Muscle layer of colon (tissue), 2 donors: Measurements from ENCODE around the gene EBF4.

Experiments
- H3K27ac ChIP-seq: one replicate; pipeline ENCODE4 v1.7.0; 2013; ENCODE audit warnings: low read depth, mild to moderate bottlenecking, low read length, moderate library complexity
- H3K27me3 ChIP-seq, 2 donors: one replicate each; pipeline ENCODE4 v1.7.0; 2013; ENCODE audit warnings: low read length in 2 of 2, mild to moderate bottlenecking in 2 of 2; ENCODE audit not compliant: insufficient read depth in 2 of 2, control insufficient read depth in 1 of 2
- H3K36me3 ChIP-seq: one replicate; pipeline ENCODE4 v1.7.0; 2013; ENCODE audit warnings: mild to moderate bottlenecking, low read length; ENCODE audit not compliant: insufficient read depth
- H3K4me1 ChIP-seq: one replicate; pipeline ENCODE4 v1.7.0; 2013; ENCODE audit warnings: mild to moderate bottlenecking, low read length; ENCODE audit not compliant: insufficient read depth
- H3K4me3 ChIP-seq, 2 donors: one replicate each; pipeline ENCODE4 v1.7.0; 2013; ENCODE audit warnings: low read length in 2 of 2, low read depth in 1 of 2, mild to moderate bottlenecking in 1 of 2, moderate library complexity in 1 of 2
- H3K9ac ChIP-seq: one replicate; pipeline ENCODE4 v1.7.0; 2013; ENCODE audit warnings: low read length
- H3K9me3 ChIP-seq: one replicate; pipeline ENCODE4 v1.7.0; 2013; ENCODE audit warnings: mild to moderate bottlenecking, low read length
- donor health status: abdominal sarcoma.
- donor health status: Adenocarcinoma of cecum.

EBF4 gene

DNA sequence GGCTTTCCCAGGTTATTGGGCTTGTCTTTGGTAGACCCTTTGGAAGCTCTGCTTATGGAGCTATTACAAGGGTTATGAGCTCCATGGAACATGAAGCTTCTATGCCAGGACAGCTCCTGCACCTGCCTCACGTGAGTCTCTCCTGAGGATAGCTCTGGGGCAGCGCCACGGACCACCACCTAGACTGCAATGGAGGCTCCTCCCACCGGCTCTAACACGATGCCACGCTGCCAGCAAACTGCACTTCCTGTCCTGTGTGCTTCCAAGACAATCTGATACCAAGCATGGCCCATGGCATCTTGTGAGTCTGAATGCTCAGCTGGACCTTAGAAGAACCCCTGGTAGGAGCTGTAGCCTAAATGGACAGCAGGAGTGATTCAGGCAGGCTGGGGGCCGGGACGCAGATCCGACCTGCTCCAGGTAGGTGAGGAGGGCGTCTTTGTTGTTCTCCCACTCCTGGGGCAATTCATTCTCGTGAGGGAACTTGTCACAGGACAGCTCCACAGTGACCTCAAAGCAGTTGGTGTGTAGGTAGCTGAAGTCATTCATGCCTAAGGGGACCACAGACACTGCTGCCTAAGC is 102.4 kb downstream of the EBF4 start:
- Histone ChIP-seq H3K27me3 (peaks cover 3 to 18% of the 10 kb centered on the region in 2 donors), H3K4me1 (no peaks in the 10 kb centered on the region), H3K27ac (no peak overlapping the region), H3K9me3 (no peaks in the 10 kb centered on the region), H3K4me3 (no peak overlapping the region), H3K9ac (no peak overlapping the region), H3K36me3 (no peaks in the 10 kb centered on the region)

DNA sequence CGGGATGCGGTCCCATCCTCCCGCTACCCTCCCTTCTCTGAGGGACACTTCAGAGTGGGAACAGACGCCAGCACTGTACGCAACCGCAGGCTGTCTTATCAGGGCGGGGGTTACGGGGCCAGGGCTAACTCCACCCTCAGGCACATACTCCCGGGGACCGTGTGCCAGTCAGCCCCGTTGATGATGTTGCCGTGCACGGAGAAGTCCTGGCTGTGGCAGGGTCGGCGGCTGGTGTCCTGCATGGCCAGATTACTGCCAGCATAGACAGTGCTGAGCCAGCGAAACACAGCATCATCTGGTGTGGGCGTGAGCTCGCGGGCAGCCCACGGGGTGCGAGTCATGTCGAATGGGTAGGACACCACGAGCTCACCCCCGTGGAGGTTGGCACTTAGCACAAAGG is 102.9 kb downstream of the EBF4 start:
- Histone ChIP-seq H3K9ac (no peak overlapping the region), H3K9me3 (no peaks in the 10 kb centered on the region), H3K4me1 (no peaks in the 10 kb centered on the region), H3K36me3 (no peaks in the 10 kb centered on the region), H3K27me3 (peaks cover 5 to 23% of the 10 kb centered on the region in 2 donors), H3K4me3 (no peak overlapping the region), H3K27ac (no peak overlapping the region)

DNA sequence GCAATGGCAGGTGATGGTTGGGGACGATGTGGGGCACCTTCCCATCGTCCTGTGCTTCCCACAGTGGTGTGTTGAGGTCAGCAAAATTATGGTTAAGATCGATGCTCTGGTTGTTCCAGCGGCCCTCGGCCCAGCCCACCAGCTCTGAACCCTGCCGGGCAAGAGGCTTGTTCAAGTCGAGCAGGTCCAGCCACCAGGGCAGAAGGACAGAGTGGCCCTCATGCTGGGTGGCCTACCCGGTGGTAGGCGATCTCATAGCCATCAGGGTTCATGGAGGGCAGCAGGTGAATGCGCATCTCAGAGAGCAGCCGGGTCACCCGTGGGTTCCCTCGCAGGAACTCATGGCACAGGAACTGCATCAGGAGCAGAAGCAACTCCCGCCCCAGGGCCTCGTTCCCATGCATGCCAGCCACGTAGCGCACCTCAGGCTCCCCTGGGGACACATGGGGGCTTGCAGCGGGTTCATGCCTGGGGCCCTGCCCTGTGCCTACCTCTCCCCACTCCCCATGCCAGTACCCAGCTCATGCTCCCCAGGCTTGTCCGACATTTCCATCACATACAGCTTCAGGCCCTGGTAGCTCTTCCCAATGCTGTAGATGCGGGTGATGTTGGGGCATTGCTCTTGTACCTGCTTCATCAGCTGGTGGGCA is 103.6 kb downstream of the EBF4 start:
- Histone ChIP-seq H3K4me1 (no peaks in the 10 kb centered on the region), H3K4me3 (no peak overlapping the region), H3K36me3 (no peaks in the 10 kb centered on the region), H3K27me3 (peaks cover 5 to 30% of the 10 kb centered on the region in 2 donors), H3K9me3 (no peaks in the 10 kb centered on the region), H3K27ac (no peak overlapping the region), H3K9ac (no peak overlapping the region)

DNA sequence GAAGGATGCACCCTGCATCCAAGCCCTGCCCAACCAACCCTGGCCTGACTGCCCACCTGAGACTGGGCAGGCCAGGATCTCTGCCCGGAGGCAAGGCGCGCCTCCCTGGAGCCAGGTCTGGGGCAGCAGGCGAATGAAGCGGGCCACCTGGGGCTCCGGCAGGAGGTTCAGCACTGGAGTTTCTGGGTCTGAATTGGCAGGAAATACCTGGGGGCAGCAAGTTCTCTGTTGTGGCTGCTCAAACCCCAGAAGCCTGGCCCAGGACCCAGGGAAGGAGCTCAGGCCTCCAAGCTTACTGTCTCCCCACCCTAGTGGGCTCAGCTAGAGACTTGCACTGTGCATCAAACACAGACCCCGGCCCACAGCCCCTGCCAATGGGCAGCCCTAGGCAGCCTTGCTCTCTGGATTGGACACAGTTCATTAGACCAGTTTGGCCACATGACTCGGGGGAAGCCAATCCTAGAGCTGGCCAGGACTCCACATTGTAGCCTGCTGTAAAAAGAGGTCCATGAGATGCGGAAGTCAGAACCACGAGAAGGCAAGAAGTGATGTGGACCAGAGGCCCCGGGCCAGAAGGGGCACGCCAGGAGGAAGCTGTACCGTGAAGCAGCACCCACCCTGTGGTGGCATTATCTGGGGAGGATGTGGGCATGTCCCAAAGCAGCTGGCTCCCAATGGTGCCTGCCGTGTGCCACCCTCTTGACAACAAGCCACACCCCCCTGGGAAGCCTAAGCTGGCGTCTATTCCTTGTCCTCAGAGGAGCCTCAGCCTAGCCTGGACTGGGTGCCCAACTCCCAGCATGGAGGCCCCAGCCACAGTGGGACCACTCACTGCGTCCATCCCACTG is 104.8 kb downstream of the EBF4 start:
- no peaks in the 10 kb centered on the region for H3K9me3 ChIP-seq
- H3K27ac ChIP-seq, result no peak overlapping the region
- H3K36me3 ChIP-seq, result no peaks in the 10 kb centered on the region
- H3K9ac ChIP-seq, result no peak overlapping the region
- H3K4me3 ChIP-seq, result no peak overlapping the region
- H3K27me3 ChIP-seq, result peaks cover 5 to 42% of the 10 kb centered on the region in 2 donors
- H3K4me1 ChIP-seq, result no peaks in the 10 kb centered on the region

DNA sequence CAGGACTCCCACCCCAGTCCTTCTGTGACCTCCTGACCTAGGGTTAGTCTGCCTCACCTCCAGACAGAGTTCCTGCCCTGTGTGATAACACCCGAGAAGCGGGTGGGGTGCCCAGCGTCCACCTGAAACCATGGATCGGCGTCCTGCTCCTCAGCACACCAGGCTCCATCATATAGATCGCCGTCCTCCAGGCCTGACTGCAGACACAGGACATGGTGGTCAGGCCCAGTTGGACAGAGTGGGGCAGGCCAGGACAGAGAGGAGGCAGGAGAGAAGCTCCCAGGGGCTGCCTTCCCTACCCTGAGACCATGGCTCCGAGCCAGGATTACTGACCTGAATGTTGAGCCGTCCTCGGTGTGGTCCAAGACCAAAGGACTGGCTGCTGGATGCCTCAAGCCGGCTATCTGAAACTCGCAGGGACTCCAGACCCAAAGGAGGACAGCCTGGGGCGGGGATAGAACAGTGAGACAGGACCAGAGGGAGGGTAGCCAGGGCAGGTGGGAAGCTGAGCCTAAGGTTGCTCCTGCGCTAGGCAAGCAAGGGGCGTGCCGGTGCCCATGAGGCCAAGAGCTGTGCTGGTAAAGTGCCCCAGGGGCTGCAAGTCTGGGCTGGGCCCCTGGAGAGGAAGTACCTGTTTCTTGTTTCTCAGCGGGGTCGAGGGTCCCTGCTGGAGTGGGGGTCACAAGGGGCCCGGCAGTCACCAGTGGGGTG is 105.7 kb downstream of the EBF4 start:
- Histone ChIP-seq H3K27ac (no peak overlapping the region), H3K27me3 (peaks cover 5 to 43% of the 10 kb centered on the region in 2 donors), H3K9me3 (no peaks in the 10 kb centered on the region), H3K4me3 (no peak overlapping the region), H3K4me1 (no peaks in the 10 kb centered on the region), H3K36me3 (no peaks in the 10 kb centered on the region), H3K9ac (no peak overlapping the region)

DNA sequence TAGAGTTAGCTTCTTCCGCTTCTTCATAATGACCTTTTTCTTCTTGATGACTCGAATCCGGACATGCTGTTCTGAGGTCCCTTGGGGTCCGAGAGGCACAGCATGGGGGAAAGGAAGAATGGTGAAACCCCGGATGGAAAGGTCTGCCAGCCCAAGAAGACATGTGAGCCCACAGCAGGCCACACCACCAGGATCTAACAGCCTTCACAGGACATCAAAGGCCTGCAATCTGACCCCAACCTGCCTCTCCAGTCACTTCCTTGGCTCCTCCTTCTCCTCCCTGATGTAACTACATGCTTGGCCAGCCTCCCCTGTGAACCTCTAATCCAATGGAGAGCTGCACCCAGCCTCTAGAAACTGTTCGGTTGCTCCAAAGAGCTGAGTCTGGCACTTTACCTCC is 106.2 kb downstream of the EBF4 start:
- Histone ChIP-seq H3K4me1 (no peaks in the 10 kb centered on the region), H3K4me3 (no peak overlapping the region), H3K36me3 (no peaks in the 10 kb centered on the region), H3K9ac (no peak overlapping the region), H3K9me3 (no peaks in the 10 kb centered on the region), H3K27ac (no peak overlapping the region), H3K27me3 (peaks cover 5 to 47% of the 10 kb centered on the region in 2 donors)

DNA sequence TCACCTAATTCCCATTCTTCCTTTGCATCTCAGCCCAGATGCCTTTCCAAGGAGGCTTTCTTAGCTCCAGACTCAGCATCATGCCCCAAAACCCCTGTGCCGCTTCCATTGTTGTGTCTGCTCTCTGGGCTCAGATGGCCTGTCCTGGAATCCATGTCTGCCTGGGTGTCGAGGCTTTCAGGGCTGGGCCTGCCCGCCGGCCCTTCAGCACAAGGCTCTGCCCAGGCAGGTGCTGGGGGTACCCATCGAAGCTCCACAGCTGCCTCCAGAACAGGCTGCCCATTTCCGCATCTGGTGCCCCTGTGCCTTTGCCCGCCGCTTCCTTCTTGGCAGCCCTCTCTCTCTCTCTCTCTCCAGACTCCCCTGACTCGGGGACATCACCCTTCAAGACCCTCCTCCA is 106.7 kb downstream of the EBF4 start:
- Histone ChIP-seq H3K9me3 (no peaks in the 10 kb centered on the region), H3K27ac (no peak overlapping the region), H3K9ac (no peak overlapping the region), H3K4me3 (peak overlapping the region in 1 of 2 donors; percentile 49), H3K36me3 (no peaks in the 10 kb centered on the region), H3K27me3 (peaks cover 5 to 51% of the 10 kb centered on the region in 2 donors), H3K4me1 (no peaks in the 10 kb centered on the region)

DNA sequence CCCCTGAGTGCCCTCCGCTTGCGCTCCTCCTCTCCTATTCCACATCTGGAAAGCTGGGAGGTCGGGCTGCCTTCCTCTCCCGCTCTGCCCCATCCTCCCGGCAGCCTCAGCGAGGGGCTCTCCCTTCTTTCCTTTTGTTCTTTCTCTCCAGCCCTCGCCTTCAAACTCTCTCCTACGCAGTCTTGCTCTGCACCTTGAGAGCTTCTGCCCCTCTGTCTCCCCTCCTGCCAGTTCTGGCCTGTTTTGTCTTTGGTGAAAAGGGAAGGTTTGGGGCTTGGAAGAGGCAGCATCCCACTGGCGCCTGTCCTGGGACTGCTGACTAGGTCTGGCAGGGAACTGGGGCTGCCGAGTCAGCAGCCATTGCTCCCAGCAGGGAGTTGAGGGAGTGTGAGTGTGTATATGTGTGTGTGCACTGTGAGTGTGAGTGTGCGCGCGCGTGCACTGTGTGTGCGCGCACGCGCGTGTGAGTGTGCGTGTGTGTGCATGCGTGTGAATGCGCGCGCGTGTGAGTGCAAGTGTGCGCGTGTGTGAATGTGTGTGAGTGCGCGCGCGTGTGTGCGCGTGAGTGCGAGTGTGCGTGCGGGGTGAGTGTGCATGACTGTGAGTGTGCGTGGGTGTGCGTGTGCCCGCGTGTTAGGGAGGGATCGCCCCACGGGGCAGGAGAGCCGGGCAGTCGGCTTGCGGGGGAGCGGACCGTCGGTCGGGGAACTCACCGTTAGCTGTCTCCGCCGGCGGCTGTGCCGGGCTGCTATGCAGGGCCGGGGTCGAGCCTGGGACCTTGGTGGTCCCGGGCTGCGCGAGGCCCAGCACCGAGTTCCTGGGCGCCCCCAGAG is 107.3 kb downstream of the EBF4 start:
- Histone ChIP-seq H3K4me3 (peak overlapping the region; percentile 14 to 49), H3K27me3 (peaks cover 5 to 51% of the 10 kb centered on the region in 2 donors), H3K4me1 (no peaks in the 10 kb centered on the region), H3K36me3 (no peaks in the 10 kb centered on the region), H3K9me3 (no peaks in the 10 kb centered on the region), H3K27ac (no peak overlapping the region), H3K9ac (no peak overlapping the region)

DNA sequence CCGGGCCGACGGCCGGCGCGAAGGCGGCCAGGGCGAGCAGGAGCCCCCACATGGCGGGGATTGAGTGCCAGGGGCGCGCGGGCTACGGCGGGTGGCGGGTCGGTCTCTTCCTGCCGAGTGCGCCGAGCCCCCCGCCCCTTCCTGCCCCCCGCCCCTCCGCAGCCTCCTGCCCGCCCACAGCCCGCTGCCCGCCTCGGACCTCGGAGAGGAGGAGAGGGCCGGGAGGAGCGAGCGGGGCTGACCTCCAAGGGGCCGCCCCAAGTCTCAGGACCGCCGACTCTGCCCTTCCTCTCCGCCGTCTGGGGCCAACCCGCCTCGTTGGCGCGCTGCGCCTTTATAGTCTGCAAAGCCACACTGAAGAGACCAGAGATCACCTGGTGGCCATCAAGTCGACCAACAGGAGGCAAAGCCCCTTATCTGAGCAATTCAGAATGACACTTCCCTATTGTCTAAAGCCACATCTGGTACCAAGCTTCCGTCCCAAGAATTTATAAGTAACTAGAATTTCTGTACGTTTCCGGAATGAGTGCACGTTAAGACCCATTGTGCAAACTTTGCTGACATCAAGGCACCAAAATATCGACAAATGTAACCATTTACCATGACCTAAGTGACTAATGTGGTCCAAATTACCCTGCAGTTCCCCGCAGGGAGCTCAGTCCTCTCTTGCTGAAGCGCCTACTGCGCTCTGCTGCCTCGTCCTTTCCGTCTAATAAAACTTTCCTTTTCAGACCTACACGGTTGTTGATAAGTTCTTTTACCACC is 108.1 kb downstream of the EBF4 start, which contains the start of gene CPXM1:
CPXM1 (minus strand) TSS at position 107 of the 765 bp plus-strand sequence; CDS start at position 52, 55 bp downstream.
- Histone ChIP-seq H3K4me1 (no peaks in the 10 kb centered on the region), H3K27ac (no peak within 1 kb of the TSS), H3K9ac (no peak within 1 kb of the TSS), H3K9me3 (no peaks in the 10 kb centered on the region), H3K4me3 (peak within 1 kb of the TSS; percentile 14 to 49), H3K36me3 (no peaks in the 10 kb centered on the region), H3K27me3 (peaks cover 5 to 57% of the 10 kb centered on the region in 2 donors)

DNA sequence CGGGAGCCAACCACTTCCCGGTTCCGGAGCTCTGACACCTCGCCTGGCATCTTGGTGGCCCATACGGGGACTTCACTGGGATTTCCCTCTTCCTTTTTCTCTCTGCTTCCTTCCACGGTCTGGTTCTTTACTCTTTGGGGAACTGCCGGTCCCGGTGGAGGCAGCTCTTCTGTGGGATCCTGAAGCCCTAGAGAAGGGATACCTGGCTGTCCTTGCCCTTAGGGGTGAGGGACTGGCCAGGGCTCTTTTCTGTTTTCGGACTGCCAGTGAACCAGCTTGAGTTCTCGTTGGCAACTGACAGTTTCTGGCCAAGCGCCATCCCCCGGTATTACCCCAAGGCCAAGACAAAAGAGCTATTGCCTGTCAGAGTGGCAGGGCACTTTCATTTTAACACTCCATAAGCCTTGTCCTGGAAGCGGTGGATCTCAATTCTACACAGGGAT is 108.7 kb downstream of the EBF4 start:
- Histone ChIP-seq H3K36me3 (no peaks in the 10 kb centered on the region), H3K4me1 (no peaks in the 10 kb centered on the region), H3K4me3 (no peak overlapping the region), H3K9ac (no peak overlapping the region), H3K27me3 (peaks cover 5 to 60% of the 10 kb centered on the region in 2 donors), H3K9me3 (no peaks in the 10 kb centered on the region), H3K27ac (no peak overlapping the region)
